DLD1 (cell line): ENCODE results near the gene C4BPB.

Source experiments
- in situ Hi-C: cut with HindIII; loops from 2 replicates; pipeline ENCODE4 v1.10.0; 2017; ENCODE audit warnings: low sequenced_read_pairs

Gene C4BPB

DNA sequence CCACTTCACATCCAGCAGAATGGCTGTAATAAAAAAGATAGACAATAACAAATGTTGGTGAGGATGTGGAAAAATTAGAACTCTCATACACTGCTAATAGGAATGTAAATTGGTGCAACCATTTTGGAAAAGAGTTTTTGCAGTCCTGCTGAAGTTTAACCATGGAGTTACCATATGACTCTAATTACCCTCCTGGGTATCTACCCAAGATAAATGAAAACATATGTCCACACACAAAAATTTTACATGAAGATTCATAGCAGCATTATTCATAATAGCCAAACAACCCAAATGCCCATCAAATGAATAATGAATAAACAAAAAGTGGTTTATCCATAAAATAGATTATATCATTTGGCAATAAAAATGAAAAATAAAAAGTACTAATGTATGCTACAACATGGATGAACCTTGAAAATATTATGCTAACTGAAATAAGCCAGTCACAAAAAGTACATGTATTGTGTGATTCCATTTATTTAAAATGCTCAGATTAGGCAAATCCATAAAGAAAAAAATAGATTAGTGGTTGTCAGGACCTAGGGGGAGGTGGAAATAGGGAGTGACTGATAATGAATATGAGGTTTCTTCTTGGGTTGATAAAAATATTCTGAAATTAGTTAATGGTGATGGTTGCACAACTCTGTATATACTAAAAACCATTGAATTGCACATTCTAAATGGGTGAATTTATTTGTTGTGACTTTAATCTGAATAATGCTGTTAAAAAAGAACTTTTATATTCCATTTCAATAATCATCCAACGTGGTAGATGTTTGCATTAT lies 41.8 kb downstream of the C4BPB start:
- in situ Hi-C loops: no loop called here

DNA sequence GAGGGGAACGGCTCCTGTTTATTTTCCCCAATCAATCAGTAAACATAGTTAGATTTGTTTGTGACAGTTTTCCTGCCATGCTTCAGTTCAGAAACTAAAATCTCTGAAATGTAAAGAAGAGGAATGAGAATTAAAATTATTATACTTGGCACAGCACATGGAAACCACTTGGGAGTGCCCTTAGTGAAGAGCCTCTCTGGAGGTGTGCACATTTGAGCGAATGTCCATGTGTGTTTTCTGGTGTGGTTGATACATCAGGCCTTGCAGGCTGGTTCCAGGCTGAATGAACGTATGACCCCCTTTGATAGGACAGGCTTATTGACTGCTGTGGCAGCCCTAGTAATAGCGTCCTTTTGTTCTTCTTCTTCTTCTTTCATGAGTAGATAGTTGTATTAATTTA lies 42.5 kb downstream of the C4BPB start:
- in situ Hi-C loops: no loop called here

DNA sequence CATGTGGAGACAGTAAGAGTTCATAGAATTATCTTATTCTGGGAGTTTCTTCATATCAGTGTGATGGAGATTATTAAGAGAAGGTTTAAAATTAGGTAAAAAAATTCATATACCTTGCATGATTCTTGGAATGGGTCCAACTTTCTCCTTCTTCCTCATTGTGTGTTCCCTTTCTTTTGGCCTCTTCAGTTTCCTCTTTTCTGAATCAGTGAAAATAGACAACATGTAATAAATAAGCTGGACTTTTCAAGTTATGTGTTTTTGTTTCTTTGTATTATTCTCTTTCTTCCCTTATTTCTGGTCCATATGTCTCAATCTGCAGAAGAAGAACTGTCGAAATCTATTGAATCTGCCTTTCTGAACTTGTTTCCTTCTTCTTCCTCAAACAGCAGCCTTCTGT lies 45.9 kb downstream of the C4BPB start:
- in situ Hi-C loops: no loop called here

DNA sequence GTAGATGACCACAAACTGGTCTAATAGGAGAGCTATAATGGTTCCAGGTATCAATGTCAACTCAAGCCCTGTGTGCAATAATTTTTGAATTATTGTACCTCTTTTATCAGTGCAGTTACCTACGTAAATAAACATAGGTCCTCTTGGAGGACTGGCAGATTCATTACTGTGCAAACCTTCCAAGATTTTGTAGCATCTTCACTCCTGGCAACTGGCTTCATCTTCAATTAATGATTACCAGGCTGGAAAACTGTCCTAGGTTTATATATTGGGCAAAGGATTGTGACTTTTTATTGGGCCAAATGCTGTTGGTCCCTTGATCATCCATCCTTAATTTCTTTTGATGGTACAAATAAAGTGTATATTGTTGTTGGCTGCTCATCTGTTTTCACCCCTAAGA lies 51.0 kb downstream of the C4BPB start:
- in situ Hi-C loops: no loop called here

DNA sequence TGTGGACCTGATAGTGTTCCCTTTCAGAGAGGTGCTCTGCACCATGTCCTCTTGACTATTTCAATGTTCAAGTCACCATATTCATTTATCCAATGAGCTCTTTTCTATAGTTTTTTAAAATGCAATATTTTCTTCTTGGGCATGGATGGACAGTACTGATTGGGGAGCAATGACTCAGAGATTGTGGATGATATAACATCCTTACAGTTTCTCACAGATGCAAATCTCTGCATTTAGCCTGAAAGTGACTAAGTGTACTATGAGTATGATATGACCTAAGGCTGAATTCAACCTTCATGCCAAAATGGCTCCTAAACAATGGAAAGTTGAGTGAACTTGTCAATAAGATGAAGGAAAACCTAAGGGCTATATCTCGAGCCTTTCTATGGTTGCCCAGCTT lies 51.9 kb downstream of the C4BPB start:
- in situ Hi-C loops: no loop called here

DNA sequence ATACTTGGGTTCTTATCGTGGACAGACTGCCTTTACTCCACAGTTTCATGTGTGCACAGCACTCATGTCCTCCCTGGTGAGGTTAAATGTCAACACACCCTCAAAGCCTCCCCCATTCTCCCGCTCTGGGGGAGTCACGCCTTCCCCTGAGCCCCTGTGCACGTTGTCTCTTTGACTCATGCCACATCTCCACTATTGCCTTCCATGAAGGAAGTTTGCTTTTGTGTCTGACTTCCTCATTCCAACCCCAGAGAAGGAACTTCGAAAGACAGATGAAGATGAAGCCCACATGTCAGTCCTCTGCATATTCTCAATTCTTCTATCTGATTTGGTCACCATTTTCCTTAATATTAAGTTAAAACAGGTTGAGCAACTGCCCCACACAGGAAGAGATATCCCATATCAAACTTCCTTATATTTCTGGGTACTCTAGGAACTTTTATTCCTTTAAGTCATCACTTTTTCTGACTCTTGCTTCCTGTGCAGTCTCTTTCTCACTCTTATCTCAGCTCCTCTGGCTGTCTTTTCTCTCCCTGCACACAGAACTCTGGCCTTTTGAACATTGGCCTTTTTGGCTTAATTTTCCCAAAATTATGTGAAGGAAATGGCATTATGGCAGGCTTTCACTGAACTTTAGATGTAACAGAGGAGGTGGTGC lies 56.9 kb downstream of the C4BPB start:
- in situ Hi-C loops: no loop called here
